Activated CD8-positive, alpha-beta memory T cell treated with anti-CD3 and anti-CD28 coated beads for 1 hour (primary cell): ENCODE data around the gene C9orf72.
A peak's percentile ranks its signal among the peaks of the same experiment; 100 is the strongest.

ENCODE experiments used
- DNase-seq, 2 donors: peaks; one replicate each; pipeline ENCODE4 v3.0.0-alpha.2; 2020; ENCODE audit warnings: low read depth in 1 of 2; ENCODE audit errors: extremely low read depth in 1 of 2

The C9orf72 gene

DNA sequence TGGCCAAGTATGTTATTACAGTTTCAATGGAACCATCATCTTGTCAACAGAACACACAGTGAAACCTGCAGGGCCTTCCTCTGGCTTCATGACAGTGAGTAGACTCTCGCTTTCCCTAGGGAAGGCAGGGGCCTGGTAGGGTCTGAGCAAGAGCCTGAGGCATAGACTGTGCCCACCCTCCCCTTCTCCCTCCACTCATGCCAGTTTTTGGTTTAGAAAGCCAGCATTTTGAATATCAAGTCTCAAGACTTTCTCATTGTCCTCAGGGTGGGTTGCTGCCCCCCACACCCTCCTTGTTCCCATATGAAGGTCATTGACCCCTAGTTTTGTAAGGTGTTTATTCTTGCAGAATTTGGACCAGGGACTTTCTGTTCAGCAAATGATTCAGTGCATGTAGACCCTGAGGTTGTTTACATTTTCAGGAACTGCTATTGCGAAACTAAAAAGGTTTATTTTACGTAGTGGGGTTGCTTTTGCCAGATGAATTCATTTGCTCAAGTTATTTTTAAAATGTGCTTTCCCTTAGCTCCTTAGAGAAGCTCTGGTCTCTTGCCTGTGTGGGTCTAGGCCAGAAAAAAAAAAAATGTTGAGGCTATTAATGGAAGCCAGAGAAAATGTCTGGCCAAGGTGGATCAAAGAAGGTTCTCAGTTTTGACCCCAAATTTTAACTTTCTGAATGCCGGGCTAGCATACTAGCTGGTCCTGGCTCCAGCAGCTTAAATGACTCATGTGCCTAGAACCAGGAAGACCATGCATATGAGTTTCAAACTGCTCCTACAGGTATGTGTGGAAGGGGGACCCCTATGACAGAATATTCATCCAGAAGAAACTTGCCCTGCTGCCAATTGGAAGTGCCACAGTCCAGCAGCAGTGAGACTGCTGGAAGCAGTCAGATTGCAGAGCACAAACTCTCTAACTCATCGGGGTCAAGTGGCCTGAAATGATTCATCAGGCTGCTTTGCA, 33.5 kb downstream of the C9orf72 start:
- DNase-seq: no peak

DNA sequence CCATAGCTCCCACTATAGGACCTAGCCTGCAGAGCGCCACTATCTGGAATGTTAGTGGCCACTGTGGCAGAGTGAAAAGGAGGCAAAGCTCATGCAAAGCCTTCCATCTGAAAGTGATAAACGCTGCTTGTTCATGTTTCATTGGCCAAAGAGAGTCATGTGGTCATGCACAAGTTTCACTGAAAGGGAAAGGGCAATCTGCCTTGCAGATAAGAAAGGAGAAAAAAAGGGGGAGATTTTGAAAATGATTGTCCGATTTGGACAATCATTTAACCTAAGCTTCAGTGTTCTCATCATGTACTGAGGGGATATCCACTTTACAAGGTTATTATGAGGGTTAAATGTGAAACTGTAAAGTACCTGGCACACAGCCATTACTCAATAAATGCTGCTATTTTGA, 34.6 kb downstream of the C9orf72 start:
- DNase-seq: no peak

DNA sequence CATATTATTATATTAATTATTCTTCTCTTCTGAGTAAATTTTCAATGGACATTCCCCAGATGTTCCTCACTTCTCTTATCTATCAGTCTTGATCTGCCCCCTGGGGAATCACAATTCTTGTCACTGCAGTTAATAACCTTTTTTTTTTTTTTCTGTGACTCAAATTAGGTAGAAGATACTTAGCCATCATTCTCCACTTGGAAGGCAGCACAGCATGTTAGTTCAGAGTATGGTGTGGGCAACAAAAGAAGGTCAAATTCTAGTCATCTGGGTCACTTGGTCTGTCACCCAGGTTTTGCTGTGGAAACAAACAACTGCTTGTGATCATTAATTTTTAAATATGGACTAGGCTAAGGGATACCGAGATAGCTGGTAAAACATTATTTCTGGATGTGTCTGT, 35.5 kb downstream of the C9orf72 start:
- no peak for DNase-seq

DNA sequence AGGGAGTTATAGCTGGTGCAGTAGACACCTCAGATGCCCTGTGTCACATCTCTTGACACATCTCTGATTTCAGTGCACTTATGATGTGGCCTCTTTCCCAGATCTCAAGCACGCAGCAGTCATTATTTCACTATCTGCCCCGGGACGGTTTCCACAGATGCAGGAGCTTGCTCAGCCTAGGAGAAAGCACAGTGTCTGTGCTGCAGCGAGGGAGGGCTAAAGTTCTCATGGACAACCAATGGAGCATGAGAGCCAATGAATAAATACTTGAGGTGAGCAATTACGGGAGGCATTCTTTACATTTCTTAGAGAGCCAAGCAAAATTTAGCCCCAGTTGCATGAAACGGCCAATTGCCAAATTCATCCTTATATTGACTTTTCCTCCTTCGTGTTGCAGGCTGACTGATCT, 36.2 kb downstream of the C9orf72 start:
- DNase-seq: no peak

DNA sequence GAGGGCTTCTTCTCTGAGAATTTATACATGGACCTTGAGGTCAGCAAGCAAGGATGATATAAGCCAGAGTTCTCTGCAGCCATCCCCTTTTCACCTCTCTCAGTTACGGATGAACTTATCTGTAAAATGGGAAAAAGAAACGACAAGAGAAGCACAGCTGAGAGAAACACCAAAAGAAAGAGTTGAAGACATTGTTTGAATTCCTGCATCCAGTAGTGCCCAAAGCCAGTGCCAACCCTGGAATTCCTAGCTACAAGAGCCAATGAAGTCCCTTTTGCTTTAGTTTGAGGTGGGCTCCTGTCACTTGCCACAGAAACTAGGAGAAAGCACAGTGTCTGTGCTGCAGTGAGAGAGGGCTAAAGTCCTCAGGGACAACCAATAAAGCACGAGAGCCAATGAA, 37.1 kb downstream of the C9orf72 start:
- DNase-seq: no peak

DNA sequence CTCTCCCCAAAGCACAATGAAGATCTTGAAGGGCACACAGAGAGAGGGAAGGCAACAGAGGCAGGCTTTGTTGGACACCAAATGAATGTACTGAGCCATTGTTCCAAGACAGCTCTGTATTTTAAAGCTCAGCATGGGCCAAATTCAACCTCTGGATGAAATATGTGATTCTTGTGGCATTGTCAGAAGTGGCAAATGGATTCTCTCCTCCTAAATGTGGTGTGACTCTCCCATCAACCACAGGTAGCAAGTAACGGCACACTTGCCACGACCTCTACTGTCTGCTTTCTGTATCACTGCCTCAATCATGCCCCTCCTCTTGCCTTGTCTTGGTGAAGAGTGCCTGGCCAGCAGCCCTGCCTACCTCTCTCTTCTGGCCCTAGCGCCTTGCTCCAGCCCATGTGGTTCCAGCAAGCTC, 37.6 kb downstream of the C9orf72 start:
- no peak for DNase-seq

DNA sequence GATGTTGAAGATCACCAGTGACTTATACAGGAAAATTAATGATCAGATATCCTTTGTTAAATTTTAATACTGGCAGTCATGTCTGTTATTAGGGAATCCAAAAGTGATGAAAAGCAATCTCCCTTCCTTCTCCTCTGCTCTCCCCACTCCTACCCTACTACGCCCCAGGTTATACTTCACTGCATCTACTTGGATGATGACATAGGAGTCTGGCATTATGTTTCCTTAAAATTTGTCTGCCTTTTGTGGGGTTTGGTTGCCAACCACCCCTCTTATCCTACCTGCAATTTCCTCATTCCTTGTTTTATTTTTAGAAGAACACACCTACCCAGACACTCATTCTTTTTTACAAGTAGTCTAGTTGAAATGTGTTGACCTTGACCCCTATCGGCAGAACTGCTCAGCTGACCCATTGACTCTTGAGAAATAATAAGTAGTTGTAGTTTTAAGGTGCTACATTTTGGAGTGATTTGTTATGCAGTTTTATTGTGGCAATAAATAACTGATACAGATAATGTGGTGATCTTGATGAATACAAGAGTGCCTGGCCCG, 38.5 kb downstream of the C9orf72 start:
- DNase-seq: no peak

DNA sequence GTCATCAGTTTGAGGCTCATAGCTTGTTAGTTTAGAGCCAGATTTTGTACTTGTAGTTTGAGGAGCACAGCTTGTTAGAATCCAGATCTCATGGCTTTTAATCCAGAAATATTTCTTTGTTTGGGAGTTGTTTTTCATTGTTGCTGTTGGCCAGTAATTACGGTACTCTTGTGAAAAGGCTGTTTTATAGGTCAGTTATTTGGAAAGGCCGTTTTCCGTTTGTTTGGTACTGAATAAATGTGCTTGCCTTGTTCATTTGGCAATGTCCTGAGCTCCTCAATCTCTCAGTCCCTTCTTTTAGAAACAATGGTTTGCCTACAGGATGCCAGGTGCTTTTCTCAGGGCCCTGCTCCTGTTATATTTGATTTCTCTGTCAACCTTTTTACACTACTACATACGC, 39.1 kb downstream of the C9orf72 start:
- DNase-seq: no peak

DNA sequence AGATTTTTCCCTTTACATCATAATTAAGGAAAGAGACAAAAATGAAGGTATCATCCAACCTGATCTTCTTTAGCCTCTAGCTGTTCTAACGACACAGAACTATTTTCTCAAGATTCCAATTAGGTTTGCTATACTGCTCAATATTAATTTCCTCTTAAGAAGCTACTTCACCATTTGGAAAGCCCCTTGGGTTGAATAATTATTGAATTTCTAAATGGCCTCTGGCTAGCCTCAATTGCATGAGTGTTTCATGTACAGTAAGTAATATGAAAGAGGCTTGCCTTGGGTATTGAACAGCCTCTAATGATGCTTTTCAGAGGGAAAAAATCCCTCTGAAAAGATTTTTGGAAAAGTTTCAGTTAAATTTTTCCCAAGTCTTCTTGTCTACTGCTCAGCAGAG, 40.0 kb downstream of the C9orf72 start:
- no peak for DNase-seq

DNA sequence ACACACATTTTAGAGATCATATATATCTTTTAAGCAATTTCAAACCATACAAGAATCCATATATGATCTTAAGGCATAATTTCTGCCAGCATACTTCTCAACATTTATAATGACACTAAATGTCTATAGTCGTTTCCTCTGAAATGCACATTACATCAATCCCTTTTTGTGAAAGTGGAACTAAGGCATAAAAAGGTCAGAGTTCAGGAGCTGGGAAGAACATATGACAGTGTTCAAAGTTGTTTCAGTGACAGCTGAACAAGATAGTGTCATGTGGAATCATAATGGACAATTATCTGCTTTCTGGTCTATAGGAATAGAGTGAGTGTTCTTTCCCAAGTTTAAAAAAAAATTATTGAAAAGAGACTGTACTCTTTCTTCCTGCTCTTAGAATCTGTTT, 41.2 kb downstream of the C9orf72 start:
- no peak for DNase-seq

DNA sequence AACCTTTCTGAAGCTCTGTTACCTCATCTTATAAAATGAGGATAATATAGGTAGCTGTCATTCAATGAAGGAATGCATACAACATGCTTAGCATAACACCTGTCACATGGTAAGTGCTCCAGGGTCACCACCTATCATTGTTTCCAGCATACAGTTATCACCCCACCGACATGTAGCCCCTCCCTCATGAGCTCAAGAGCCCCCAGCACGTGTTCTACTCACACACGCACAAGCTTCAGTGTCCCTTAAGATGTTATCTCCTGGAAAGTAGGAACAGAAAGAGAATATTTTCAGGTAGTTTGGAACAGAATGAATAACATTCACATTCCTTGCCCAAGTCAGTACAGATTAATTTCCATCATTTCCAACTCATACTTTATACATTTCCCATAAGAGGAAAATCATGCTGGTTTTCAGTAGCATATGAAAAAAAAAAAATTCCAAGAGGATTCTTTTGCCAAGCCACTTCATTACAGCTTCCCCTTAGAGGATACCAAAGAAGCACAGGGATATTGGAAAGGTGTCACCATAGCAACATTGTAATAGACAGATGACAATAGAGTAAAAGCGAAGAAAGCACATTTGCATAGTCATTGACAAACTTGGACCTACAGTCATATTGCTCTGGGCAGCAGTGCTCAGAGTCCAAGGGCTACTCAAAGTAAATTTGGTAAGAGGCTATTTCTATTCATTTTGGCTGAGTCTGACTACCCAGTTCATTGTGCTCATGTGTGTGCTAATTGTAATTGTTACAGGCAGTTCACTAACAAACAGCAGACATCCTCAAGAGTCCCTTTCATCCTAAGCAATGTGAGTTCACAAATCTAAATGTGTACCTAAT, 42.1 kb downstream of the C9orf72 start:
- no peak for DNase-seq

DNA sequence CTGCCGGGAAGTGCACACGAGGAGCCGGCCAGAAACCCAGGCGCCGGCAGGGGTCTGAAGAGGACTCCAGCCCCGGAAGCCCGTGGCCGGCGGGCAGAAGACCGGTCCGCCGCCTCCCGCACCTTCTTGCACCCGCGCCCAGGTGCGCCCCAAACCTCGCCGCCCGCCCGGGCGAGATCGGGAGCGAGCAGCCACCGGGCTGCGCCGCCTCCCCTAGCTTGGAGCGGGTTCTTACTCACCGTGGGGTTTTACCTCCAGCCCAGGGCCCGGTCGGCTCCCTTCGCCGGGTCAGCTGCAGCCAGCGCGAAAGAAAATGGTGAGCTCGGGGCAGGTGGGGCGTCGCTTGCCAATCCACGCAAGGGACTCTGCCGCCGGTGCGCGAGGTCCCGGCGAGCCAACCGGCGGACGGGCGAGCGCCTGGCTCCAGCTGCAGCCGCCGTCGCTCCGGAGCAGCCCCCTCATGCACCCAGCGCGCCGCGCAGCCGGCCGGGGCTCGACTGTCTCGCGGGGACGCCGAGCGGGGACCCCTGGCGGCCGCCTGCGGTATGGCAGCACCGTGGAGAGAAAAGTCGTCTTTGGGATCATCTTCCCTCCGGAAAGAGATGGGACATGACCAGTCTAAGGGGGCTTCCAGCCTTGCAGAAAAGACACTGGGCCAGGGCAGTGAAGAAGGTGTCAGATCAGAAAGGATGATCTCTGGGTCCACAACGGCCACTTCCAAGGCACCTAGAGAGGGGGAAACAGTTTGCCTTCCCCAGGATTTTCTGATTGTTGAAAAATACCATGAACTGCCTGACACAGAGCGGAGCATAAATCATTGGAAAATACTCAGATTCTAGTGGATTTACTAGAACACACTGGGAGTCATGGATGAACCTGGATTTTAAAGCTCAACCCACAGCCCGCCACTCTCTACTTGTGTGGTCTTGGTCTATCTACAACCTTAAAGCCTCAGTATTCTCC, 43.7 kb downstream of the C9orf72 start, which contains the start of gene MOB3B:
TSS of gene MOB3B (minus strand) at position 499 of the 963 bp plus-strand sequence. CDS start 74,264 bp downstream, outside the sequence.
- DNase-seq: peak; percentile 27 to 66

DNA sequence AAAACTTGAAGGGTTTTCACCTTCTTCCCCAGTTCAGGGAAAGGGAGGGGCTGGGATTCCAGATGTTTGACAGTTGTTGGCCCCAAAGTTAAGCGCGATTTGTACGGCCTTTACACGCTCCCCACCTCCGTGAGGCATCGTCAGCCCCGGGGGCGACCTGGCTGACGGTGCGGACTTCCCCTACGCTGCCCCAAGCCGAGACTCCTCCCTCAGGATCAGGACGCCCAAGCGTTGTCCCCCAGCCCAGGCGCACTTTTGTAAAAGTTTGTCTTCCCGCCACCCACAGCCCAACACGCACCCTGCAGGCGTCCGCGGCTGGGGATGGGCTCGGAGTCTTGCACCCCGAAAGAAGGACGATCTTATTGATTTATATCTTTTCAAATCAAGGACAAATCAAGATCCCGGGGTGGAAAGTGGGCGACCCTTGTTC, 44.4 kb downstream of the C9orf72 start:
- DNase-seq: peak in 1 of 2 donors; percentile 9

DNA sequence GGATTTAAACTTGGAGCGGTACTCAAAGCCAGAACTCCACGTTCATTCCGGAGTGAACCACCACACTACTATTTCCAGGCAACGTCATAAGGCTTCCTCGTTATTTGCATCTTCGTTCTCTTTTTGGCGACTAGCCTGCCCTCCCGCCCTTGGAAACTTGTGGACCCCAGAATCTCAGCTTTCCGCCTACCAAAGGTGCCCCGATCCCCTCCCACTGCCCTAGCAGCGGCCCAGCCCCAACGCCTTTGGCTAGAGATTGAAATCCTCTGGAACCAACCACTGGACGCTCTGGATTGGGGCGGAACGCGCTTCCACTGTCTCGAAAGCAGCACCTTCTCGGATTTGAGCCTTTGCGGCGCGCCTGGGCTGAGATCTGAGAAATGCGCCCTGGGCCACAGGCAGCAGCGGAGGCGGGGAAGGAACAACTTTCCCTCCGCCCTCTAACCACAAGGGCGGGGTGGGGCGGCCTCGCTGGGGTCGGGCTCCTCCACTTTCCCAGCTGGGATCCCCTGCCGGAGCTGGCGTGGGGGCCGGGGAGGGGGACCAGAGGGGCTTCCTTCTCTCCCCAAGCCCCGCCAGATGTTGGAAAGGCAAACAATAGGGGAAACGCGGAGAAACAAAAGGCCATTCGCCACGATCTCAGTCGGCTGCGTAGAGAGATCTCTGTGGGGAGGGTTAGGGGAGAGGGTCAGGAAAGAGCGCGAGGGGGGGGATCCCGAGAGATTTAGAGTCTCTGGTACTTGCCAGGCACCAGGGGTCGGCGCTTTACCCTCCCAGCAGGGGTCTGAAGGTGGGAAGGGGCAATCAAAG, 45.0 kb downstream of the C9orf72 start:
- peak; percentile 5 to 32 for DNase-seq

DNA sequence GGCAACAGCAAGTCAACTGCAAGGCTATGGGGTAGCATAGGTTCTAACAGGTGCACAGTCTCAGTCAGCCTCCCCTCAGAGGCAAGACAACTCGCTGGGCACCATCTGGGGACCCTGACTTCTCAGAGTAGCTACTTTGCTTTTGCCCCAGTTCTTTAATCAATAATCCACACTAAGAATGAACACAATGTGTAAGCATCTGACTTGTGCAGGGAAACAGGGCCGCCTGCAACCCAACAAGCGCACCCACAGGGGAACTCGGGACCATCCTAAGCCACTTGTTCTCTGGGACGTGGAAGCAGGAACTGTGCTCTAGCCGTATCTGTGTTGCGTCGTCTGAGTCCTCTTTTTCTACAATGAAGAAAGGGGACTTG, 45.6 kb downstream of the C9orf72 start:
- no peak for DNase-seq

DNA sequence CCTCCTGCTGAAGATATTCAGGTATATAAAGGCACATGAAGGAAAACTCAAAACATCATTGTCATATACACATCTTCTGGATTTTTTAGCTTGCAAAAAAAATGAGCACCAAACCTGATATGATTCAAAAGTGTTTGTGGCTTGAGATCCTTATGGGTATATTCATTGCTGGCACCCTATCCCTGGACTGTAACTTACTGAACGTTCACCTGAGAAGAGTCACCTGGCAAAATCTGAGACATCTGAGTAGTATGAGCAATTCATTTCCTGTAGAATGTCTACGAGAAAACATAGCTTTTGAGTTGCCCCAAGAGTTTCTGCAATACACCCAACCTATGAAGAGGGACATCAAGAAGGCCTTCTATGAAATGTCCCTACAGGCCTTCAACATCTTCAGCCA, 49.0 kb downstream of the C9orf72 start, which contains the start of gene IFNK:
TSS of gene IFNK (plus strand) at position 55 of the 400 bp plus-strand sequence. CDS start at position 102, 47 bp downstream.
- DNase-seq: no peak

DNA sequence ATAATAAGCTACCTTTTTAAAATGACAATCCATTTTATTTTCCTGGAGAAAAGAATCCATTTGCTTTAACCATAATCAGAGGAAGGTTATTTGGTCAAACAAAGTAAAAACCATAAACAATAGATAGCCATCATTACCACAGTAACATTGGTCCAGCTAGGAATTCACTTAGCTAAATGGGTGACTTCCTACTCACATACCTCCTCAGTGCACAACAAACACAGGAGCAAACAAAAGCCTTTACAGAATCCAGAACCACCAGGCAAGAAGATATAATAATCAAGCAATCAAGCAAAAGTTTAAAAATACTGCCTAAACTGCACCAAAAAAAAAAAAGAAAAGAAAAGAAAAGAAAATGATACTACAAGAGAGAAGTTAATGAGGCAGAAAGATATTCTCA, 50.1 kb downstream of the C9orf72 start:
- no peak for DNase-seq

DNA sequence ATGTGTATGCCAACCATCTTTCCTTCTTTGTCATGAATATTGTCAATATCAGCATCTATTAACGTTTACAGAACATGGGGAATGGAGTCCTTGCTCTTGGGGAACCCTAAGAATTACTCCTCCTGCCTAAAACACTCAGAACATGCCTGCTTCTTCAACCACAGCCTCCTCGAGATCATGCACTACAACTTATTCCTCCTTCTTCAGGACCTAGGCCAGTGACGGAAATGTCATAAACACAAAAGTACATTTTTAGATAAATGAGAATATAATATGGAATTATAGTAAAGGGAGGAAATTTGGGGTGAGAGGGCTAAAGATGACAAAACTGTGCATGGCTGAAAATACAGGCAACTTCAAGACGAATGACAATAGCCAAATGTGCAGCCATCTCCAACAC, 52.3 kb downstream of the C9orf72 start:
- DNase-seq: no peak
